GM19324 (cell line): ENCODE data around the gene DHRS4L2.

Source experiments
- ATAC-seq: cut with Tn5 transposase; IDR thresholded peaks from one replicate; pipeline ENCODE4 v1.9.1; 2021; ENCODE audit warnings: mild to moderate bottlenecking, moderate library complexity; ENCODE audit not compliant: unreplicated experiment, low FRiP score

Gene DHRS4L2

DNA sequence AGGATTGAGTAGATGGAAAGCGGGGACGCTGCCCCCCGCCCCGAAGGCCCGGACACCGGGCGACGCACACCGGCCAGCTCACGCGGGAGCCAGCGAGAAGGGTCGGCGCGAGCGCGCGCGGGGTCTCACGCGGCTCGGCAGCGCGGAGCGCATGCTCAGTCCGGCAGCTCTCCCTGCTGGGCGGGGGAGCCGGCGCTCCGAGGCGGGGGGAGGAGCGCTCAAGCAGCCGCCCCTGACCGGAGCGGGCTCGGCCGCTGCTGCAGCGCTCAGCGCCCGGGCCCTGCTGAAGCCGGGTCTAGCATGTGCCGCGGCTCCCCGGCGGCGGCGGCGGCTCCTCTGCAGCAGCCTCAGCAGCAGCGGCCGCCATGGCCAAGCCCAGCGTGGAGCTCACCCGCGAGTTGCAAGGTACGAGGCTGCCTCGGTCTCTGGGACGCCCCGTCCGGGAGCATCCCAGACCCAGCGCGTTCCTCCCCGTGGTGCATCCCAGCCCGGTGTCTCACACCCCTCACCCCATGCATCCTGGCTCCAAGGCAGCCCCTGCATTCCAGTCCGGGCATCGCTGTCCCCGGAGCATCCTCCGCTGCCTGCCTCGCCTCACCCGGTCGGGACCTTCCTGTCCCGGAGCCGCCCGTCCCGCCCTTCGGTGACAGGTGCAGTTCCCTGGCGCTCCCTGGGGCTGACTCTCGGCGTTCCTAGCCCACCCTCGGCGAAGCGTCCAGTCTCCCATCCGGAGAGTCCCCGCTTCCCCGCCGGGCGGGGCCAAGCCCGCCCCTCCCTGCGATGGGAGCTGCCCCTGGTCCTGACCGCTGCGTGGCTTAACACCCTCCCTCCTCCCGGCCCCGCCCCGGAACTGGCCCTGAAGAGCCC, 63.3 kb downstream of the DHRS4L2 start, which contains the start of gene CARMIL3:
CARMIL3 (plus strand) TSS at position 221 of the 867 bp plus-strand sequence; CDS start at position 366, 145 bp downstream.
- peak; percentile 66 for ATAC-seq

DNA sequence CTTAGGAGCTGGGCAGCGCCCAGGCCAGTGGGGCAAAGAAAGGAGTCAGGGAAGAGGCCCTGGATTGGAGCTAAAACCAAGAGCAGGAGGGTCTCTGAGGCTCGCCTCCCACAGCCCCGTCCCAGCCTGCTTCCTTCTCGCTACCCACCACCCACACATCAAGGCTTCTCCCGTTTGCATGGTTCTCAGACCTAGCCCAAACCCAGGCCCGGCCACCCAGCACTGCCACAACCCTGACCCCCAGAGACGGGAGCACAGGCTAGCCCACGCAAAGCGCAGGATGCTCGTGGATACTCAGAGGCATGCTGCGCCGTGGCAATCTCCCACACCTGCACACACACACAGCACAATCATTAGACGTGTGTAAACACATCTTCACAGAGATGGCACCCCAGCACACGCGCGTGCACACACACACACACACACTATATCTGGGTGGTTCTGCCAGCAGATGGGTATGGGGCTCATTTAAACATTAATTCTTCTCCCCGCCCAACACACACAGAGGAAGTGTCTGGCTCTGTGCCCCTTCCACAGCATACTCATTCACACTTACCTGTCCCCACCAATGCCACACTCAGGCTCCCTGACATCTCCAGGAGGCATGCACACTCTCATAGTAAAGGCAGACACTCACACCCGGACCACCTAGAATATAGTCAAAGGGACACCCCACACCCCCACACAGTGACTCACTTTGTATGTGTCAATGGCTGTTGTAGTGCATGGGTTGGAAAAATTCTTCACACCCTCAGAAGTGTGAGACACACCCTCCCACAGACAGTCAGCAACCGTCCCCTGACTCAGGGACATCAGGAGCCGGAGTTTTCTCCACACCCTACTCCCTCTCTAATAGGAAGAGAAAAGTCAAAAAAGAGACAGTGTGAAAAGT, 64.2 kb downstream of the DHRS4L2 start:
- ATAC-seq = no peak

DNA sequence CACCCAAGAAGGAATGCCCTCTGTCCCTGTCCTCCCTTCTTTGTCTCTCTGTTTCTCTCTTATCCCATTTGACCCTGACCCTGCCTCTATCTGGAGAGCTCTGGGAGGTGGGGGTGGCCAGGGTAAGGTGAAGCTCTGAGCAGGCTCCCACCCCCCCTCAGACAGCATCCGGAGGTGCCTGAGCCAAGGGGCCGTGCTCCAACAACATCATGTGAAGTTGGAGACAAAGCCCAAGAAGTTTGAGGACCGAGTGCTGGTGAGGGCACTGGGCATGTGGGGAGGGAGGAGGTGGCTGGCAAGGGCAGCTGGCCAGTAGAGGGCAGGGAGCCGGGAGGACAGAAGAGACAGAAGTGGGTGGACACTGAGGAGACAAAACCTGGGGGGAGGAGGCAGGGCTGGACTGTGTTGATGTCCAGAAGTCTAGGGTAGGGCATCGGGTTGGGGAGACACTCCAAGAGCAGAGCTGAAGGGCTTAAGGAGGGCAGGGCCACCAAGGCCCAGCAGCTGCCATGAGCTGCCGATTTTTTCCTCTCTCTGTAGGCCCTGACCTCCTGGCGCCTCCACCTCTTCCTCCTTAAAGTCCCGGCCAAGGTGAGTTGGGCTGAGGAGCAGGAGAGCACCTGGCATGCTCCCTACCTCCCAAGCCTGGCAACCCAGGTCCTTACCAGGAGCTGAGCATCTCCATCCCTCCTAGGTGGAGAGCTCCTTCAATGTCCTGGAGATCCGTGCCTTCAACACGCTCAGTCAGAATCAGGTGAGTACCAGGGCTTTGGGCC, 65.0 kb downstream of the DHRS4L2 start:
- no peak for ATAC-seq

DNA sequence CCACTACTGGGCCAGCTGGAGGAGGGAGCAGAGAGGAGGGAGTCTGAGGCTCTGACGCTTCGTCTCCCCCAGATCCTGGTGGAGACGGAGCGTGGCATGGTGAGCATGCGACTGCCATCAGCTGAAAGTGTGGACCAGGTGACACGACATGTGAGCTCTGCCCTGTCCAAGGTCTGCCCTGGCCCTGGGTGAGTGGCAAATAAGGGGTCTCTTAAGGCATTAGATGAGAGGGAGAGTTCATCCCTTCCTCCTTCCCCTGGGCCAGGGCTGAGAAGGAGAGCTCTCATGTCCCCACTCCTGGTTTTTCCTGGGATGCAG, 65.6 kb downstream of the DHRS4L2 start:
- no peak for ATAC-seq

DNA sequence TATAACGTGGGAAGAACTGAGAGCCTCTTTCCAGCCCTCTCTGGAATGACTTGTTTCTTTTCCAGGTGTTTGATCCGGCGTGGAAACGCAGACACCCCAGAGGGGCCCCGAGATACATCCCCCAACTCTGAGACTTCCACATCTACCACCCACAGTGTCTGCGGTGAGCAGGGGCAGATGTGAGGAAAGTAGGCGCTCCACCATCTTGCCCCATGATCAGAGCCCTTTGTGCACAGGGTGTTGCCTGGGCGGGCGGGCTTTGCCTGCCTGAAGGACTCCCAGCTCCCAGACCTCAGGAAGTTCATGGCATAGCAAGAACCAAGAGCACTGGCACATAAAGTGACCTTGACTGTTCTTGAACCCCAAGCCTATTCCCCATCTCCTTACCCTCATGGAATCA, 65.9 kb downstream of the DHRS4L2 start:
- ATAC-seq = no peak
